ENCODE measurements around the gene RHEX. TPM values are rescaled to one million over a fixed set of nuclear protein-coding genes. Genes with fewer than 3 reads are reported as not detected.

The RHEX gene
- total and polyA plus RNA-seq, 2 of the 13 experiments (the other 11 are each of a cell fraction or from before 2014, with no cell fraction given) = 1.4 to 2.7 TPM

GRCh38 chr1:206112600-206113301 lies 59.8 kb downstream of the RHEX start (continued):
- TF ChIP-seq PAXIP1 (CRISPR knock-in tag; conservative IDR thresholded peaks at IDR 0.05) (peak; percentile 76), UBTF (CRISPR knock-in tag; IDR thresholded peaks at IDR 0.05) (no peak), MEIS2 (CRISPR knock-in tag; IDR thresholded peaks at IDR 0.05) (peak; percentile 44; the same call in 1 of the 2 replicates), TFAP4 (IDR thresholded peaks at IDR 0.05; ENCODE audit: borderline replicate concordance, low read depth) (peak; percentile 21; the same call in 1 of the 2 replicates), HNF1B (CRISPR knock-in tag; IDR thresholded peaks at IDR 0.05) (peak; percentile 98), ZFY (CRISPR knock-in tag; IDR thresholded peaks at IDR 0.05) (peak; percentile 50; the same call in 1 of the 2 replicates), BHLHE40 (IDR thresholded peaks at IDR 0.05; ENCODE audit: low read length) (peak; percentile 73), TP53 (CRISPR knock-in tag; conservative IDR thresholded peaks at IDR 0.05) (no peak), PHF21A (CRISPR knock-in tag; IDR thresholded peaks at IDR 0.05) (peak; percentile 39; the same call in 1 of the 2 replicates), HNF1A (IDR thresholded peaks at IDR 0.05; ENCODE audit: low read depth) (peak; percentile 95), HNF1A (CRISPR knock-in tag; IDR thresholded peaks at IDR 0.05; ENCODE audit: borderline replicate concordance) (peak; percentile 92), POLR2AphosphoS2 (IDR thresholded peaks at IDR 0.05; ENCODE audit: low read depth, low read length) (no peak), THAP8 (CRISPR knock-in tag; IDR thresholded peaks at IDR 0.05; ENCODE audit: borderline replicate concordance) (0 out of 2 replicates have a peak, but pooled peaks have one; percentile 79)

All from HepG2 (cell line).